GM18867 (cell line): ENCODE data around the gene PKHD1.
"Not testable (repeated sequence)": the region's sequence is repeated elsewhere in the genome, so short reads cannot be mapped to it uniquely, and the experiment has no call there.

ENCODE experiments used
- ATAC-seq: cut with Tn5 transposase; IDR thresholded peaks from one replicate; pipeline ENCODE4 v1.9.1; 2021; ENCODE audit warnings: mild to moderate bottlenecking, moderate library complexity; ENCODE audit not compliant: unreplicated experiment

The PKHD1 gene

GRCh38 chr6:51930602-51931001 is 156.8 kb downstream of the PKHD1 start:
- no peak for ATAC-seq

DNA sequence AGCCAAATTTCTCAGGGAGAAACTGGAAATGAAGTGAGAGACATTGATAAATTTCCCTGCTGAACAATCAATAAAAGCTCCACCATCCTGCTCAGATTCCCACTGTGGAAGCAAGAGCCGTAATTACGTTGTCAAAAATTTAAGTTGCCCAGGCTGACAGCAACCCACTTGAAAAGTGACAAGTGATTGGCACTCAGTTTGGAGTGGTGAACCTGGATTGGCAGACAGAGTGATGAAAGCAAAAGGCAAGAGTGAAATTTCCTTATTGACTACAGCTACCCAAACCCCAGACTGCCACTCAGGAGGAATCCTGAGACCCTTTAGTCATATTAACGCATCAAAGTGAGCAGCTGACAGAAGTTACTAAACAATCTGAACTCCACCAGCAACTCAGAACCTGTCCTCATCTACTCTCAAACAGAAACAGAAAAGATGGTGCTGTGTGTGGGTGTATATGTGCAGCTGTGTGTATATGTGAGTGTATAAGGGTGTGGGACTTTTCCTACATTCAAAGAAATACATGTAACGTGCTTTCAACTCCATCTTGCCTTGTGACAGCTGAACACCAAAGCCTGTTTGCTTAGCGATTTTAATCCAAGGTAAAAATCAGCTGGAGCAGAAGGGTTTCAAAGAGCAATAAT is 157.4 kb downstream of the PKHD1 start:
- peak; percentile 28 for ATAC-seq

DNA sequence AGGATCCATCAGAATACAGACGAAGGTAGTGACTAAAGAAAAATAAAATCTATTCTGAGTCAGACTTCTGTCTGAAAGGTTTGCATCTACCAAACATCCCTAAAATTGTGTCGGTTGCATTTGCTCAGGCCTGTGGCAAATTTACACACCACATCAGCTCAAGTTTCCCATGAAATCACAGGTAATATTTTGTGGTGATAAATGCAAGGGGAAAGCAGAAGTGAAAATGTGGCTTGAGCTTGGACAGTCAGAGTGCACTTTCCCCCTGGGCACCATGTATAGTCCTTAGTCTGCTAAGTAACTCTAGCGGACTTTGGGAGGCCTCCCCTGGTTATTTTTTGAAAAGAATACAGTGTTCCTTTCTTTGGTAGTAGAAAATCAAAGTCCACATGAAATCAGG is 159.1 kb downstream of the PKHD1 start:
- ATAC-seq: peak; percentile 83

DNA sequence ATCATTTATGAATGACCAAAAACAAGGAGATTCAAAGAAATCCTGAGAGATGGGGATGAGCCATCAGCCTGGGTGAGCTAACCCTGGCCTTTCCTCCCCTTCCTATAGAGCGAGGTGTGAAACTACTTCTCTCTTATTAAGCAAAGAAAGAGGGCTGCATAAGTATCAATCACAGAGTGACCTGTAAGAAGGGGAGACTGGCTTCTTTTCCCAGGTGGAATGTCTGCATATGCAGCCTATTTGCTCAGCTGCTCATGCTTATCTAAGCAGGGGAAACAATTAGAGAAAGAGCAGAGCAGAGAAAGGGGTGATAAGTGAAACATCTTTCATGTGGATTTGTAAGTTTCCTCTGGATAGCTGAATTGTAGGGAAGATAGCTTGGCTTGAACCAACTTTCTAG is 160.0 kb downstream of the PKHD1 start:
- ATAC-seq: no peak

GRCh38 chr6:51926125-51926524 is 161.3 kb downstream of the PKHD1 start:
- peak; percentile 53 for ATAC-seq

- not testable (repeated sequence) for ATAC-seq
Measured at GRCh38 chr6:51922479-51922878, 164.9 kb downstream of the PKHD1 start.

DNA sequence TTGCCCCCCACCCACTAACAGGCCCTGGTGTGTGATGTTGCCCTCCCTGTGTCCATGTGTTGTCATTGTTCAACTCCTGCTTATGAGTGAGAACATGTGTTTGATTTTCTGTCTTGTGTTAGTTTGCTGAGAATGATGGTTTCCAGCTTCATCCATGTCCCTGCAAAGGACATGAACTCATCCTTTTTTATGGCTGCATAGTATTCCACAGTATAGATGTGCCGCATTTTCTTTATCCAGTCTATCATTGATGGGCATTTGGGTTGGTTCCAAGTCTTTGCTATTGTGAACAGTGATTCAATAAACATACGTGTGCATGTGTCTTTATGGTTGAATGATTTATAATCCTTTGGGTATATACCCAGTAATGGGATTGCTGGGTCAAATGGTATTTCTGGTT is 169.1 kb downstream of the PKHD1 start:
- ATAC-seq: not testable (repeated sequence)

- ATAC-seq: no peak
Measured at GRCh38 chr6:51915098-51915497, 172.3 kb downstream of the PKHD1 start.

DNA sequence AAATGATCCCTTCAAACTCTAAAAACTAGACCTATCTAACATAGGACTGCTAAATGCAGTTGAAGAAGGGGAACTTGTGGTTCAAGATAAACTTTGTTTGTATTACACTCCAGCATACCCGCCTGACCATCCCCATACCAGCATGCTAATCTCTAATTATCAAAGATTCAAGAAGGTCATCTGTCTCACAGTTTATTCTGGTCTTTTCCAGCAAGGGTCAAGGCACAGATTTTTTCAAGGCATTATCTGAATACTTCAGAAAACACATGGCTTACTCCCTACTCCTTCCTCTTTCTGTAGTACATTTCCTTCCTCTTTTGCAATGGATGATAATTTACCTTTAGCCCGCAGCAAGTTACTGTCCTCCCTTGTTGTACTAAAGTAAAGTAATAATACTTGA is 174.1 kb downstream of the PKHD1 start:
- no peak for ATAC-seq

- ATAC-seq: no peak
Measured at GRCh38 chr6:51910851-51911250, 176.6 kb downstream of the PKHD1 start.

DNA sequence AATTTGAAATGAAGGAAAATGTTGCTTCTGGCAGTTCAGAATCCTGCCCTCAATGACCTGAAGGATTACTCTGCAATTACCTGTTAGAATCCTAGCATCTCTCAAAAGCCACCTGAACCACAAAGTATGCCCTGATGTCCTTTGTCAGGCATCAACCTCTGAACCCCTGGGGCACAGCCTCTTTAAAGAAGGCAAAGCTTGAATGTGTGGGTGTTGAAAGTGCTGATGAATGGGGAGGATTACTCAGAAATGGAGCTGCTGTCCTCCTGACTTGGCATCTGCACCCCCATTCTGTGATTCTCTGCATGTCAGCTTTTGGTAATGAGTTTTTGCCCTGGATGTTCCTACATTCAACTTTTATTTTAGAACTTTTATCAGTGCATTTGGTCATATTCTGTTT is 179.2 kb downstream of the PKHD1 start:
- peak; percentile 46 for ATAC-seq

- peak; percentile 52 for ATAC-seq
Measured at GRCh38 chr6:51901766-51902764, 185.3 kb downstream of the PKHD1 start.

DNA sequence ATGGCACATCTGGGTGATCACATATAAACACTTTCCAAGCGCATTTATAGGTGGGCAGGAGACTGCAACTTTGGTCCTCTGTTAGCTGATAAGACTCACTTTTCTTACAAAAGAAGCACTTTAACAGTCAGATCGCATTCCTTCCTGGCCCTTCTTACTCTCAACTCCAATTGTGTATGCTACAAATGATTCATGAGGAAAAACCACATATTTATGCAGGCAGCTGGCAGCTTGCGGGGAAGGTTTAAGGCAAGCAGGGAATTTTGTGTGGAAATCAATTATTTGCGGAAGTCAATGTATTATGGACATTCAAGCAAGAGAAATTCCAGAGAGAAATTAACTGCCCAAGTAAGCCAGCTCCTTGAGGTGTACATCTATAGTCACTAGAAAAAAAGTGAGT is 194.0 kb downstream of the PKHD1 start:
- ATAC-seq: no peak

DNA sequence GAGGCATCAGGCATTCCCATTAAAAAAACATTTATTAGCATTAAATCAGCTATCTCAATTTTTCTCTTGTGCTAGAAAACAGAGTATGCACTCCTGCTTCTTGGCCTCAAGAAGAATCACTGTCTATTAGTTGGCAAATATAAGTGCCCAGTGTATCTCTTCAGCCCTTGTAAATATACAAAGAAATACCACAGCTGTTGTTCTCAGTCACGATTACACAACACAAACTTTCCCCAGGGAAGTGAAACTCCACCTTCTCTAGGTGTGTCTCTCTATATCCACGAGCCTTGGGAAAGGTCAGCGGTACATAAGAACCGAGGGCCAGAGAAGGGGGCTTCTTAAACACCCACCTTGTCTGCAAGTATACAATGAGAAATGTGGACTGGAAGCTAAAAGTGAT is 194.7 kb downstream of the PKHD1 start:
- ATAC-seq: no peak

DNA sequence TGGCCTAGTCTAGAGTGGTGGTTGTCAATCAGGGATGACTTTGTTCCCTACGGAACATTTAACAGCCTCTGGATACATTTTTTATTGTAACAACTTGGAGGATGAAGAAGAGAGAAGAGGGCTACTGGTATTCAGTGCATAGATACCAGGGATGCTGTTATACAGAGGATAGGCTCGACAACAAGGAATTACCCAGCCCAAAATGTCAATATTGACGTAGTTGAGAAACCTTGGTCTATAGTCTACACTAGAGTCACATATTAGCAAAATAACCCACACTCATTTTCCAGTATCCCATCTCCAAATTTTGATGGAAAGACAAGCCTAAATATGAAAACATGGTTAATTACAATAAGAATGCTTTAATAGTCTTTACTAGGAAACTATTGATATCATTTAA is 195.1 kb downstream of the PKHD1 start:
- no peak for ATAC-seq

GRCh38 chr6:51891784-51892183 is 195.6 kb downstream of the PKHD1 start:
- ATAC-seq: no peak

GRCh38 chr6:51887859-51888258 is 199.6 kb downstream of the PKHD1 start:
- no peak for ATAC-seq

- ATAC-seq: no peak
Measured at GRCh38 chr6:51885957-51886356, 201.5 kb downstream of the PKHD1 start.

GRCh38 chr6:51868591-51869355 is 218.6 kb downstream of the PKHD1 start:
- ATAC-seq: no peak

GRCh38 chr6:51866867-51867266 is 220.5 kb downstream of the PKHD1 start:
- ATAC-seq: no peak

GRCh38 chr6:51865996-51866395 is 221.4 kb downstream of the PKHD1 start:
- no peak for ATAC-seq
